ENCODE measurements around the gene REEP3.

REEP3 gene

GRCh38 chr10:63527401-63527800 is 6.2 kb downstream of the REEP3 start:
- Histone ChIP-seq H3K9me3 (ENCODE audit: insufficient read depth, low read length, severe bottlenecking) (no peaks in the 10 kb centered on the region), H3K36me3 (ENCODE audit: insufficient read depth, low read length) (peaks cover 6% of the 10 kb centered on the region; the same call in 1 of the 2 replicates), H3K27me3 (ENCODE audit: insufficient read depth, low read length, poor library complexity) (no peaks in the 10 kb centered on the region), H3K4me1 (ENCODE audit: insufficient read depth, low read length) (peaks cover 31% of the 10 kb centered on the region), H3K27ac (ENCODE audit: low read length) (no peak overlapping the region), H2AFZ (ENCODE audit: low read depth, low read length) (no peak overlapping the region), H3K79me2 (ENCODE audit: insufficient read depth, low read length) (peaks cover 98% of the 10 kb centered on the region), H3K4me3 (ENCODE audit: low read depth in 1 of 2, low read length in 2 of 2) (no peak overlapping the region), H3K9ac (ENCODE audit: low read depth, low read length) (no peak overlapping the region), H4K20me1 (ENCODE audit: insufficient read depth, low read length) (peaks cover 7% of the 10 kb centered on the region; the same call in 1 of the 2 replicates), H3K4me2 (ENCODE audit: insufficient read depth, low read length) (no peak overlapping the region)
- DNase-seq (no peak), ATAC-seq (ENCODE audit: insufficient read depth, low read depth) (no peak)
- TF ChIP-seq, protein P1, sequence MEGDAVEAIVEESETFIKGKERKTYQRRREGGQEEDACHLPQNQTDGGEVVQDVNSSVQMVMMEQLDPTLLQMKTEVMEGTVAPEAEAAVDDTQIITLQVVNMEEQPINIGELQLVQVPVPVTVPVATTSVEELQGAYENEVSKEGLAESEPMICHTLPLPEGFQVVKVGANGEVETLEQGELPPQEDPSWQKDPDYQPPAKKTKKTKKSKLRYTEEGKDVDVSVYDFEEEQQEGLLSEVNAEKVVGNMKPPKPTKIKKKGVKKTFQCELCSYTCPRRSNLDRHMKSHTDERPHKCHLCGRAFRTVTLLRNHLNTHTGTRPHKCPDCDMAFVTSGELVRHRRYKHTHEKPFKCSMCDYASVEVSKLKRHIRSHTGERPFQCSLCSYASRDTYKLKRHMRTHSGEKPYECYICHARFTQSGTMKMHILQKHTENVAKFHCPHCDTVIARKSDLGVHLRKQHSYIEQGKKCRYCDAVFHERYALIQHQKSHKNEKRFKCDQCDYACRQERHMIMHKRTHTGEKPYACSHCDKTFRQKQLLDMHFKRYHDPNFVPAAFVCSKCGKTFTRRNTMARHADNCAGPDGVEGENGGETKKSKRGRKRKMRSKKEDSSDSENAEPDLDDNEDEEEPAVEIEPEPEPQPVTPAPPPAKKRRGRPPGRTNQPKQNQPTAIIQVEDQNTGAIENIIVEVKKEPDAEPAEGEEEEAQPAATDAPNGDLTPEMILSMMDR (IDR thresholded peaks at IDR 0.05; ENCODE audit: borderline replicate concordance, extremely low read depth, low read length, poor library complexity, severe bottlenecking), result no peak
- TF ChIP-seq EZH2 (IDR thresholded peaks at IDR 0.05; ENCODE audit: borderline replicate concordance, low read depth, low read length, severe bottlenecking), result no peak

DNA sequence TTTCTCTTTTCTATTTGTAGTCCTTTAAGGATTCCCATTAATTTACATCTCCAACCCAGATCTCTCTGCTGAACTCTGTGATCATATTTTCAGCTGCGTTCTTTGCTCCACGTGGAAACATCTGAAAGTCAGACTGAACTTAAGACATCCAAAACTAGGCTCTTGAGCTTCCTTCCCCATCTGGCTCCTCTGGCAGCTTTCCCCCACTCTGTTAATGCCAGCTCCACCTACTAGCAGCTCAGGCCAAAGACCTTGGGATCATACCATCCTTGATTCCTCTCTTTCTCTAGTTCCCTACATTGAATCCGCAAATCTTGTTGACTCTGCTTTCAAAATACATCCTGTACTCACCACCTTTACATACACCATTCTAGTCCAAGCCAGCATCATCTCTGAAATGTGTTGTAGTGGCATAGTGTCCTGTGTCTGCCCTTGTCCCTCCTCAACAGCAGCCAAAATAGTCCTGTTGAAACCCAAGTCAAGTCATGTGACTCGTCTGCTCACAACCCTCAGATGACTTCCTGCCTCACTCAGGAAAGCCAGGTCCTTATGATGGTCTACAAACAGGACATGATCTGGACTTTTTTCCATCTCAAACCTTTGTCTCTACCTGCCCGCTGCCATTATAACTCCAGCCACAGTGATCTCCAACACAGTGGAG is 7.0 kb downstream of the REEP3 start:
- Histone ChIP-seq H3K27ac (ENCODE audit: low read length) (no peak overlapping the region), H3K4me1 (ENCODE audit: insufficient read depth, low read length) (peaks cover 22% of the 10 kb centered on the region), H3K9me3 (ENCODE audit: insufficient read depth, low read length, severe bottlenecking) (no peaks in the 10 kb centered on the region), H3K27me3 (ENCODE audit: insufficient read depth, low read length, poor library complexity) (no peaks in the 10 kb centered on the region), H3K36me3 (ENCODE audit: insufficient read depth, low read length) (peaks cover 6% of the 10 kb centered on the region; the same call in 1 of the 2 replicates), H2AFZ (ENCODE audit: low read depth, low read length) (no peak overlapping the region), H3K4me2 (ENCODE audit: insufficient read depth, low read length) (no peak overlapping the region), H4K20me1 (ENCODE audit: insufficient read depth, low read length) (peaks cover 13% of the 10 kb centered on the region), H3K79me2 (ENCODE audit: insufficient read depth, low read length) (peaks cover 97% of the 10 kb centered on the region), H3K4me3 (ENCODE audit: low read depth in 1 of 2, low read length in 2 of 2) (no peak overlapping the region), H3K9ac (ENCODE audit: low read depth, low read length) (no peak overlapping the region)
- no peak for DNase-seq
- TF ChIP-seq EZH2 (IDR thresholded peaks at IDR 0.05; ENCODE audit: borderline replicate concordance, low read depth, low read length, severe bottlenecking), result no peak
- TF ChIP-seq, protein P1 (IDR thresholded peaks at IDR 0.05; ENCODE audit: borderline replicate concordance, extremely low read depth, low read length, poor library complexity, severe bottlenecking), result no peak
- ATAC-seq (ENCODE audit: insufficient read depth, low read depth), result peak; percentile 39; the same call in 1 of the 3 replicates

GRCh38 chr10:63530409-63530808 is 9.2 kb downstream of the REEP3 start:
- Histone ChIP-seq H3K27me3 (ENCODE audit: insufficient read depth, low read length, poor library complexity) (no peaks in the 10 kb centered on the region), H3K4me2 (ENCODE audit: insufficient read depth, low read length) (no peak overlapping the region), H3K9me3 (ENCODE audit: insufficient read depth, low read length, severe bottlenecking) (no peaks in the 10 kb centered on the region), H3K9ac (ENCODE audit: low read depth, low read length) (no peak overlapping the region), H3K4me1 (ENCODE audit: insufficient read depth, low read length) (peaks cover 10% of the 10 kb centered on the region), H3K79me2 (ENCODE audit: insufficient read depth, low read length) (peaks cover 95% of the 10 kb centered on the region), H3K27ac (ENCODE audit: low read length) (no peak overlapping the region), H3K4me3 (ENCODE audit: low read depth in 1 of 2, low read length in 2 of 2) (no peak overlapping the region), H3K36me3 (ENCODE audit: insufficient read depth, low read length) (peaks cover 6% of the 10 kb centered on the region; the same call in 1 of the 2 replicates), H4K20me1 (ENCODE audit: insufficient read depth, low read length) (peaks cover 15% of the 10 kb centered on the region), H2AFZ (ENCODE audit: low read depth, low read length) (no peak overlapping the region)
- TF ChIP-seq, protein P1 (IDR thresholded peaks at IDR 0.05; ENCODE audit: borderline replicate concordance, extremely low read depth, low read length, poor library complexity, severe bottlenecking), result no peak
- TF ChIP-seq EZH2 (IDR thresholded peaks at IDR 0.05; ENCODE audit: borderline replicate concordance, low read depth, low read length, severe bottlenecking), result no peak
- DNase-seq (no peak), ATAC-seq (ENCODE audit: insufficient read depth, low read depth) (no peak)

Measured in DND-41 (cell line).